ENCODE results near the gene PRR33. TPM values are rescaled to one million over a fixed set of nuclear protein-coding genes. Genes with fewer than 3 reads are reported as not detected.
"Not testable (repeated sequence)": the region's sequence is repeated elsewhere in the genome, so short reads cannot be mapped to it uniquely, and the experiment has no call there.

Gene PRR33
- total RNA-seq, 1 donor from 2014 or later, result not detected

GRCh38 chr11:1888347-1888753 is 3.3 kb downstream of the PRR33 start:
- Mint-ChIP-seq H3K27me3 (ENCODE audit: unreplicated experiment) (peaks cover 5% of the 10 kb centered on the region), H3K36me3 (ENCODE audit: low read depth, unreplicated experiment) (no peaks in the 10 kb centered on the region), H3K27ac (ENCODE audit: unreplicated experiment) (no peak overlapping the region)

GRCh38 chr11:1887451-1888346 is 4.0 kb downstream of the PRR33 start:
- Mint-ChIP-seq H3K27me3 (ENCODE audit: unreplicated experiment) (peaks cover 5% of the 10 kb centered on the region), H3K36me3 (ENCODE audit: low read depth, unreplicated experiment) (no peaks in the 10 kb centered on the region), H3K4me3 (ENCODE audit: unreplicated experiment) (no peak overlapping the region), H3K27ac (ENCODE audit: unreplicated experiment) (no peak overlapping the region), H3K4me1 (ENCODE audit: unreplicated experiment) (no peaks in the 10 kb centered on the region), H3K9me3 (ENCODE audit: unreplicated experiment) (no peaks in the 10 kb centered on the region)
- no peak for TF ChIP-seq CTCF (IDR thresholded peaks at IDR 0.05; ENCODE audit: unreplicated experiment)
- DNase-seq (ENCODE audit: low spot score), result no peak

More at GRCh38 chr11:1888347-1888753, 3.3 kb downstream of the PRR33 start:
- no peak for DNase-seq (ENCODE audit: low spot score)
- Mint-ChIP-seq H3K4me1 (ENCODE audit: unreplicated experiment) (no peaks in the 10 kb centered on the region), H3K9me3 (ENCODE audit: unreplicated experiment) (no peaks in the 10 kb centered on the region), H3K4me3 (ENCODE audit: unreplicated experiment) (no peak overlapping the region)
- TF ChIP-seq CTCF (IDR thresholded peaks at IDR 0.05; ENCODE audit: unreplicated experiment), result no peak

- not testable (repeated sequence) for H3K27ac Mint-ChIP-seq (ENCODE audit: unreplicated experiment)
Observed at GRCh38 chr11:1886551-1886950, 5.1 kb downstream of the PRR33 start.

GRCh38 chr11:1884303-1884700 is 7.4 kb downstream of the PRR33 start:
- H3K27me3 Mint-ChIP-seq (ENCODE audit: unreplicated experiment), result peaks cover 5% of the 10 kb centered on the region
- no peak for DNase-seq (ENCODE audit: low spot score)
- no peak for TF ChIP-seq CTCF (IDR thresholded peaks at IDR 0.05; ENCODE audit: unreplicated experiment)
- no peaks in the 10 kb centered on the region for H3K9me3 Mint-ChIP-seq (ENCODE audit: unreplicated experiment)
- H3K4me3 Mint-ChIP-seq (ENCODE audit: unreplicated experiment), result no peak overlapping the region
- H3K27ac Mint-ChIP-seq (ENCODE audit: unreplicated experiment), result no peak overlapping the region
- no peaks in the 10 kb centered on the region for H3K4me1 Mint-ChIP-seq (ENCODE audit: unreplicated experiment)
- no peaks in the 10 kb centered on the region for H3K36me3 Mint-ChIP-seq (ENCODE audit: low read depth, unreplicated experiment)

More at GRCh38 chr11:1886551-1886950, 5.1 kb downstream of the PRR33 start:
- not testable (repeated sequence) for H3K4me1 Mint-ChIP-seq (ENCODE audit: unreplicated experiment); H3K36me3 Mint-ChIP-seq (ENCODE audit: low read depth, unreplicated experiment); DNase-seq (ENCODE audit: low spot score); H3K9me3 Mint-ChIP-seq (ENCODE audit: unreplicated experiment); H3K27me3 Mint-ChIP-seq (ENCODE audit: unreplicated experiment); H3K4me3 Mint-ChIP-seq (ENCODE audit: unreplicated experiment)

GRCh38 chr11:1883346-1884302 is 8.1 kb downstream of the PRR33 start:
- no peak for DNase-seq (ENCODE audit: low spot score)
- H3K27me3 Mint-ChIP-seq (ENCODE audit: unreplicated experiment), result peaks cover 5% of the 10 kb centered on the region
- no peak overlapping the region for H3K27ac Mint-ChIP-seq (ENCODE audit: unreplicated experiment)
- no peaks in the 10 kb centered on the region for H3K9me3 Mint-ChIP-seq (ENCODE audit: unreplicated experiment)
- H3K4me1 Mint-ChIP-seq (ENCODE audit: unreplicated experiment), result no peaks in the 10 kb centered on the region
- H3K36me3 Mint-ChIP-seq (ENCODE audit: low read depth, unreplicated experiment), result no peaks in the 10 kb centered on the region
- H3K4me3 Mint-ChIP-seq (ENCODE audit: unreplicated experiment), result no peak overlapping the region
- no peak for TF ChIP-seq CTCF (IDR thresholded peaks at IDR 0.05; ENCODE audit: unreplicated experiment)

Measured in endothelial cell (in vitro differentiated cells).